Measurements from ENCODE around the gene HK3.

The HK3 gene

DNA sequence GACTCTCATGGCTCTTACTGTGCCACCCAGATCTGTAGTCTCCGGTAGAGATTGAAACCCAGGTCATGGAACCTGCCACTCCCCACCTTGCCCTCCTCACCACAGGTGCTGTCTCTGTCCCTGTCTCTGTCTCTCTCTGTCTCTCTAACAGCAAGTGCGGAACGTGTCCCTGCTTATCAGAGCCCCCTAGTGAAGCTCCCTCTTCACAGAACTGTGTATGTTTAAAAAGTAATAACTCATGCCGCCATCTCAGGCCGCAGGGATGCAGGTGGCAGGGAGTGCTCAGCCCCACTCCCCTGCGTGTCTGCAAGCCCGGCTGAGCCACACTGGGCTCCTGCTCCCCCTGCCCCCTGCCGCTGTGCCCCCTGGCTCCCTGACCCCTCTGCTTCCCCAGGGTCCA is 45.0 kb downstream of the HK3 start:
- DNase-seq (no peak), ATAC-seq (ENCODE audit: insufficient read depth, low read depth) (no peak)
- no peak overlapping the region for H3K27ac ChIP-seq (ENCODE audit: low read length)
- H3K9me3 ChIP-seq (ENCODE audit: insufficient read depth, low read length, severe bottlenecking), result no peaks in the 10 kb centered on the region
- H4K20me1 ChIP-seq (ENCODE audit: insufficient read depth, low read length), result no peaks in the 10 kb centered on the region; the same call in 1 of the 2 replicates
- no peak overlapping the region for H3K4me3 ChIP-seq (ENCODE audit: low read depth in 1 of 2, low read length in 2 of 2)
- no peaks in the 10 kb centered on the region for H3K79me2 ChIP-seq (ENCODE audit: insufficient read depth, low read length)
- H3K9ac ChIP-seq (ENCODE audit: low read depth, low read length), result no peak overlapping the region
- H3K27me3 ChIP-seq (ENCODE audit: insufficient read depth, low read length, poor library complexity), result no peaks in the 10 kb centered on the region
- H3K4me1 ChIP-seq (ENCODE audit: insufficient read depth, low read length), result no peaks in the 10 kb centered on the region
- H3K4me2 ChIP-seq (ENCODE audit: insufficient read depth, low read length), result no peak overlapping the region
- TF ChIP-seq, protein P1, sequence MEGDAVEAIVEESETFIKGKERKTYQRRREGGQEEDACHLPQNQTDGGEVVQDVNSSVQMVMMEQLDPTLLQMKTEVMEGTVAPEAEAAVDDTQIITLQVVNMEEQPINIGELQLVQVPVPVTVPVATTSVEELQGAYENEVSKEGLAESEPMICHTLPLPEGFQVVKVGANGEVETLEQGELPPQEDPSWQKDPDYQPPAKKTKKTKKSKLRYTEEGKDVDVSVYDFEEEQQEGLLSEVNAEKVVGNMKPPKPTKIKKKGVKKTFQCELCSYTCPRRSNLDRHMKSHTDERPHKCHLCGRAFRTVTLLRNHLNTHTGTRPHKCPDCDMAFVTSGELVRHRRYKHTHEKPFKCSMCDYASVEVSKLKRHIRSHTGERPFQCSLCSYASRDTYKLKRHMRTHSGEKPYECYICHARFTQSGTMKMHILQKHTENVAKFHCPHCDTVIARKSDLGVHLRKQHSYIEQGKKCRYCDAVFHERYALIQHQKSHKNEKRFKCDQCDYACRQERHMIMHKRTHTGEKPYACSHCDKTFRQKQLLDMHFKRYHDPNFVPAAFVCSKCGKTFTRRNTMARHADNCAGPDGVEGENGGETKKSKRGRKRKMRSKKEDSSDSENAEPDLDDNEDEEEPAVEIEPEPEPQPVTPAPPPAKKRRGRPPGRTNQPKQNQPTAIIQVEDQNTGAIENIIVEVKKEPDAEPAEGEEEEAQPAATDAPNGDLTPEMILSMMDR (IDR thresholded peaks at IDR 0.05; ENCODE audit: borderline replicate concordance, extremely low read depth, low read length, poor library complexity, severe bottlenecking), result no peak
- no peak for TF ChIP-seq EZH2 (IDR thresholded peaks at IDR 0.05; ENCODE audit: borderline replicate concordance, low read depth, low read length, severe bottlenecking)
- no peaks in the 10 kb centered on the region for H3K36me3 ChIP-seq (ENCODE audit: insufficient read depth, low read length)
- no peak overlapping the region for H2AFZ ChIP-seq (ENCODE audit: low read depth, low read length)

DNA sequence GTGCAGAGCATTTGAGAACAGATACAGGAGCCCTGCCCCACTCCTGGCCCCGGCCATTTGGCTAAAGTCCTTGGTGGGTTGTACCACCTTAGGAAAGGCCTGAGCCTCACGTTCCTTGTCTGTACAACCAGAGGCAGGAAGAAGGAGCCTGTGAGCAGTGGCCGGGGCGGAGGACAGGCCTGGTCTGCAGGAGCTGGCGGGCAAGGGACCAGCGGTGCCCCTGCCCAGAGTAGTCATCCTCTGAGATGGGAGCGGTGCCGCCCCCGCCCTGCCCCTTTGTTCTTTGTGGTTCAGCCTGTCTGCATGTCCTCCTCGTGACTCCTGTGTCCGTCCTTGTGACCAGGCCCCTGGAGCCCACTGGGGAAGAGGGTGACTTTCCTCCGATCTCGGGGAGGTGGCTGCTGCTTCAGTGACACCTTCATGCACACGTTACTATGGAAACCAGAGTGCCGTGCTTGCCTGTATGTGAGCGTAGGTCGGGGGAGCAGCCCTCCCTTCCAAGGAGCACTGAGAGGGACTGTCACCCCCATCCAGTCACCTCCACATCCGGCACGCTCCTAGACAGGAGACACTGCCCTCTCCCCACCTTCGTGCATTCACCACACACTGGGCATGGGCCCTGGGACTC is 45.9 kb downstream of the HK3 start:
- Histone ChIP-seq H3K36me3 (ENCODE audit: insufficient read depth, low read length) (no peaks in the 10 kb centered on the region), H3K79me2 (ENCODE audit: insufficient read depth, low read length) (no peaks in the 10 kb centered on the region), H3K4me3 (ENCODE audit: low read depth in 1 of 2, low read length in 2 of 2) (no peak overlapping the region), H3K9ac (ENCODE audit: low read depth, low read length) (no peak overlapping the region), H4K20me1 (ENCODE audit: insufficient read depth, low read length) (no peaks in the 10 kb centered on the region; the same call in 1 of the 2 replicates), H3K27ac (ENCODE audit: low read length) (no peak overlapping the region), H2AFZ (ENCODE audit: low read depth, low read length) (no peak overlapping the region), H3K4me2 (ENCODE audit: insufficient read depth, low read length) (no peak overlapping the region), H3K9me3 (ENCODE audit: insufficient read depth, low read length, severe bottlenecking) (no peaks in the 10 kb centered on the region), H3K4me1 (ENCODE audit: insufficient read depth, low read length) (no peaks in the 10 kb centered on the region), H3K27me3 (ENCODE audit: insufficient read depth, low read length, poor library complexity) (no peaks in the 10 kb centered on the region)
- DNase-seq (no peak), ATAC-seq (ENCODE audit: insufficient read depth, low read depth) (no peak)
- no peak for TF ChIP-seq EZH2 (IDR thresholded peaks at IDR 0.05; ENCODE audit: borderline replicate concordance, low read depth, low read length, severe bottlenecking)
- TF ChIP-seq, protein P1 (IDR thresholded peaks at IDR 0.05; ENCODE audit: borderline replicate concordance, extremely low read depth, low read length, poor library complexity, severe bottlenecking), result no peak

DNA sequence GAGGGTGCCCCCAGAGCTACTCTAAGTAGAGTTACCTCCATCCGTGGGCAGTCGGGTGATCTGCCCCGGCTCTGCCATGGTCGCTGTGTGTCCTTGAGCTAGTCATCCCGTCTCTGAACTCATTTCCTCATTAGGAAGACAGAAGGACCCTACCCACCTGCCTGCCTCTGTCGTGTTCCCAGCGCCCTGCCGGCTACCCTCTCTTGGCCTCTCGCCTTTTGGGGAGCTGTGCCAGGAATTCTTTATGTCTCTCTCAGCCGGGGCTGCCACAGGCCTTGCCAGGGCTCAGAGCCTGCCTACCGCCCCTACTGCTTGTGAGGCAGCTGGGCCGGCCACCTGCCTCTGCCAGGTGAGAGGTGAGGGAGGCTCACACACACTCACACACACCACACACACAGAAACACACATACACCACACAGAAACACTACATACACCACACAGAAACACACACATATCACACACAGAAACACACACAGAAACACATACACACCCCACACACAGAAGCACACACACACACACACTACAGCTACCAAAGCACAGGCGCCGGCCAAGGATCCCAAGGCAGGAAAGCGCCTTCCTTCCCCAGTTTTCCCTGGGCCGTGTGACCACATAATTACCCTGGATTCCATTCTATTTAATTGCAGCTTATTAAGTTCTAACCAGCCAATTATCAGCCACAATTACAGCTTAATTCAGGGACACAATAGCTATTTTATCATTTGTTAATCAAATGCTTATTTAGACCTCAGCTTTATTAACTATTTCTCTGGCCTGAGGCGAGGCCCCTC is 47.1 kb downstream of the HK3 start:
- Histone ChIP-seq H3K4me1 (ENCODE audit: insufficient read depth, low read length) (no peaks in the 10 kb centered on the region), H3K27ac (ENCODE audit: low read length) (no peak overlapping the region), H4K20me1 (ENCODE audit: insufficient read depth, low read length) (no peaks in the 10 kb centered on the region), H2AFZ (ENCODE audit: low read depth, low read length) (no peak overlapping the region), H3K9me3 (ENCODE audit: insufficient read depth, low read length, severe bottlenecking) (no peaks in the 10 kb centered on the region), H3K79me2 (ENCODE audit: insufficient read depth, low read length) (no peaks in the 10 kb centered on the region), H3K4me2 (ENCODE audit: insufficient read depth, low read length) (no peak overlapping the region), H3K27me3 (ENCODE audit: insufficient read depth, low read length, poor library complexity) (no peaks in the 10 kb centered on the region), H3K36me3 (ENCODE audit: insufficient read depth, low read length) (no peaks in the 10 kb centered on the region), H3K9ac (ENCODE audit: low read depth, low read length) (no peak overlapping the region), H3K4me3 (ENCODE audit: low read depth in 1 of 2, low read length in 2 of 2) (no peak overlapping the region)
- ATAC-seq (ENCODE audit: insufficient read depth, low read depth) (no peak), DNase-seq (no peak)
- TF ChIP-seq EZH2 (IDR thresholded peaks at IDR 0.05; ENCODE audit: borderline replicate concordance, low read depth, low read length, severe bottlenecking), result no peak
- TF ChIP-seq, protein P1 (IDR thresholded peaks at IDR 0.05; ENCODE audit: borderline replicate concordance, extremely low read depth, low read length, poor library complexity, severe bottlenecking), result no peak

Measured in DND-41 (cell line).